Smooth muscle cell (in vitro differentiated cells): ENCODE results near the gene KCNQ1. TPM values are rescaled to one million over a fixed set of nuclear protein-coding genes. Genes with fewer than 3 reads are reported as not detected.

Source experiments
- DNase-seq: peaks from one replicate; lab custom pipeline; 2025; ENCODE audit not compliant: unreplicated experiment; lab: John Stamatoyannopoulos, UW
- H2AFZ ChIP-seq: fragments of 200-600 bp; sonication (generic); 2 replicates; pipeline ENCODE4 v1.6.0; 2016; ENCODE audit warnings: antibody characterized with exemption, low read depth, mild to moderate bottlenecking
- H3F3A ChIP-seq: fragments of 200-600 bp; sonication (generic); 2 replicates; pipeline ENCODE4 v1.6.0; 2017; ENCODE audit warnings: antibody characterized with exemption, low read depth
- H3K27ac ChIP-seq: fragments of 200-600 bp; sonication (generic); 2 replicates; pipeline ENCODE4 v1.5.1; 2016; ENCODE audit warnings: low read depth, mild to moderate bottlenecking
- H3K27me3 ChIP-seq: fragments of 200-600 bp; sonication (generic); 2 replicates; pipeline ENCODE4 v1.6.1; 2016; ENCODE audit warnings: low read depth, mild to moderate bottlenecking
- H3K36me3 ChIP-seq: fragments of 200-600 bp; sonication (generic); 2 replicates; pipeline ENCODE4 v1.5.1; 2016; ENCODE audit warnings: low read depth
- H3K4me1 ChIP-seq: fragments of 200-600 bp; sonication (generic); 2 replicates; pipeline ENCODE4 v1.5.1; 2016; ENCODE audit warnings: low read depth
- H3K4me2 ChIP-seq: fragments of 200-600 bp; sonication (generic); 2 replicates; pipeline ENCODE4 v1.6.0; 2016; ENCODE audit warnings: mild to moderate bottlenecking
- H3K4me3 ChIP-seq: fragments of 200-600 bp; sonication (generic); 2 replicates; pipeline ENCODE4 v1.5.1; 2016; ENCODE audit warnings: mild to moderate bottlenecking
- H3K79me2 ChIP-seq: fragments of 200-600 bp; sonication (generic); 2 replicates; pipeline ENCODE4 v1.6.0; 2016; ENCODE audit warnings: low read depth, mild to moderate bottlenecking
- H3K9ac ChIP-seq: fragments of 200-600 bp; sonication (generic); 2 replicates; pipeline ENCODE4 v1.6.0; 2016; ENCODE audit warnings: low read depth
- H3K9me3 ChIP-seq: fragments of 200-600 bp; sonication (generic); replicated peaks from 2 replicates; pipeline ENCODE4 v1.5.1; 2016; ENCODE audit warnings: low read depth
- H4K20me1 ChIP-seq: fragments of 200-600 bp; sonication (generic); 2 replicates; pipeline ENCODE4 v1.6.0; 2016; ENCODE audit warnings: low read depth
- WGBS: methylation state at CpG from one replicate; pipeline ENCODE4 v1.1.7; 2016; ENCODE audit warnings: low lambda C conversion rate; 5-methylcytosine and 5-hydroxymethylcytosine counted together
- polyA plus RNA-seq: library from polyadenylated mRNA; unstranded; fragments of >200 nt; fragmentation: Nextera tagmentation; extraction: Ambion mirVana; gene quantifications from 2 replicates; pipeline ENCODE4 v1.2.1, GENCODE V29; 2016
- total RNA-seq: library from RNA; depleted of rRNA; stranded (reverse); fragments of >200 nt; gene quantifications from 2 replicates; pipeline ENCODE4 v1.2.3, GENCODE V29; 2014
- TF ChIP-seq, protein P1 (sequence below): fragments of 200-600 bp; sonication (generic); IDR thresholded peaks from 2 replicates; pipeline ENCODE4 v1.5.1; 2017; ENCODE audit warnings: borderline replicate concordance, mild to moderate bottlenecking, antibody characterized with exemption; ENCODE audit not compliant: insufficient read depth, poor library complexity, severe bottlenecking

The KCNQ1 gene
- total and polyA plus RNA-seq, 2 experiments from 2014 or later: 1.3 to 2.3 TPM

DNA sequence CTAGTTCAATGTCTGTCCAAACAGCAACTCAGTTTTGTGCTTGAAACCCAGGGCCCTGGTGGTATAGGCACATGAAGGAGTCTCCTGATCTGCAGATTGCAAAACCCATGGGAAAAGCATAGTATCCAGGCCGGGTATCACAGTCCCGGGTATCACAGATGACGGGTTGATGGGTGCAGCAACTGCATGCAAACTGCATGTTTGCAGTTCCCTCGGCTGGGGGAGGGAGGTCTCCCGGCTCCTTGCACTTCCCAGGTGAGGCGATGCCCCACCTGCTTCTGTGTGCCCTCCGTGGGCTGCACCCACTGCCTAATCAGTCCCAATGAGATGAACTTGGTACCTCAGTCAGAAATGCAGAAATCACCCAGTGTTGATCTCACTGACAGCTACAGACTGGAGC is 53.9 kb downstream of the KCNQ1 start:
- H3K36me3 ChIP-seq: no peaks in the 10 kb centered on the region
- H2AFZ ChIP-seq: no peak overlapping the region
- no peak overlapping the region for H3K4me2 ChIP-seq
- no peaks in the 10 kb centered on the region for H4K20me1 ChIP-seq
- no peak overlapping the region for H3K9ac ChIP-seq
- H3F3A ChIP-seq: no peaks in the 10 kb centered on the region
- no peak overlapping the region for H3K4me3 ChIP-seq
- DNase-seq: no peak
- no peaks in the 10 kb centered on the region for H3K4me1 ChIP-seq
- H3K27ac ChIP-seq: no peak overlapping the region
- H3K27me3 ChIP-seq: peaks cover 13% of the 10 kb centered on the region
- H3K9me3 ChIP-seq: peaks cover 10% of the 10 kb centered on the region
- H3K79me2 ChIP-seq: no peaks in the 10 kb centered on the region
- TF ChIP-seq, protein P1, sequence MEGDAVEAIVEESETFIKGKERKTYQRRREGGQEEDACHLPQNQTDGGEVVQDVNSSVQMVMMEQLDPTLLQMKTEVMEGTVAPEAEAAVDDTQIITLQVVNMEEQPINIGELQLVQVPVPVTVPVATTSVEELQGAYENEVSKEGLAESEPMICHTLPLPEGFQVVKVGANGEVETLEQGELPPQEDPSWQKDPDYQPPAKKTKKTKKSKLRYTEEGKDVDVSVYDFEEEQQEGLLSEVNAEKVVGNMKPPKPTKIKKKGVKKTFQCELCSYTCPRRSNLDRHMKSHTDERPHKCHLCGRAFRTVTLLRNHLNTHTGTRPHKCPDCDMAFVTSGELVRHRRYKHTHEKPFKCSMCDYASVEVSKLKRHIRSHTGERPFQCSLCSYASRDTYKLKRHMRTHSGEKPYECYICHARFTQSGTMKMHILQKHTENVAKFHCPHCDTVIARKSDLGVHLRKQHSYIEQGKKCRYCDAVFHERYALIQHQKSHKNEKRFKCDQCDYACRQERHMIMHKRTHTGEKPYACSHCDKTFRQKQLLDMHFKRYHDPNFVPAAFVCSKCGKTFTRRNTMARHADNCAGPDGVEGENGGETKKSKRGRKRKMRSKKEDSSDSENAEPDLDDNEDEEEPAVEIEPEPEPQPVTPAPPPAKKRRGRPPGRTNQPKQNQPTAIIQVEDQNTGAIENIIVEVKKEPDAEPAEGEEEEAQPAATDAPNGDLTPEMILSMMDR: no peak
- 85% methylated on average over 7 of the region's 7 CpGs for WGBS

DNA sequence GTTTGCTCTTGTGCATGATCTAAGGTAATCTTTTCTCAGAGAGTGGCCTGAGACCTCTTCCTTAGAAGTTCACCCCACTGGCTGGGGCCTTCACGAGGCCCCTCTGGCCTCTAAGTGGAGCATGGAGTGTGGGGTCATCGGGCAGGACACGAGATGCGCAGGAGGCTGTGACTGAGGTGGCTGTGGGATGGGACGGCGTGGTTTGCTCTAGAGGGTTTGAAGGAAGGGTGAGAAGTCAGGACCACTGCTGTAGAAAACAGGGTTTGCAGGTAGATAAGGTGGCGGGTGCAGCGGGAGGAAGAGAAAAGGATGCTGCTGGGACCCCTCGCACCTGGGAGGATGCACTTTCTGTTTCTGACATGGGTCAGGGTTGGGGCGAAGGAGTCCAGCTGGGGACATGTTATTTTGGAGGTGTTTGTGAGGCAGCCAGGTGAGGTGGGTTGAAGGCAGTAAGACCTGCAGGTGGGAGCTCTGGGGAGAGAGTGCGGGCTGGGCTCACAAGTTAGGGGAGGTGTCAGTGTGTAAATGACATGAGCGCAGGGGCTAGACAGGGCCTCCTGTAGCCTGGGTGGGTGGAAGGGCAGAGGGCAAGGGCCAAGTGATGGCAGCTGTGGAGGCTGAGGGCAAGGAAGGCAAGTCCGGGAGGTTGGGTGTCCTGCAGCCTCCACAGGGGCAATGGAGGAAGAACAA is 62.5 kb downstream of the KCNQ1 start:
- TF ChIP-seq, protein P1: no peak

DNA sequence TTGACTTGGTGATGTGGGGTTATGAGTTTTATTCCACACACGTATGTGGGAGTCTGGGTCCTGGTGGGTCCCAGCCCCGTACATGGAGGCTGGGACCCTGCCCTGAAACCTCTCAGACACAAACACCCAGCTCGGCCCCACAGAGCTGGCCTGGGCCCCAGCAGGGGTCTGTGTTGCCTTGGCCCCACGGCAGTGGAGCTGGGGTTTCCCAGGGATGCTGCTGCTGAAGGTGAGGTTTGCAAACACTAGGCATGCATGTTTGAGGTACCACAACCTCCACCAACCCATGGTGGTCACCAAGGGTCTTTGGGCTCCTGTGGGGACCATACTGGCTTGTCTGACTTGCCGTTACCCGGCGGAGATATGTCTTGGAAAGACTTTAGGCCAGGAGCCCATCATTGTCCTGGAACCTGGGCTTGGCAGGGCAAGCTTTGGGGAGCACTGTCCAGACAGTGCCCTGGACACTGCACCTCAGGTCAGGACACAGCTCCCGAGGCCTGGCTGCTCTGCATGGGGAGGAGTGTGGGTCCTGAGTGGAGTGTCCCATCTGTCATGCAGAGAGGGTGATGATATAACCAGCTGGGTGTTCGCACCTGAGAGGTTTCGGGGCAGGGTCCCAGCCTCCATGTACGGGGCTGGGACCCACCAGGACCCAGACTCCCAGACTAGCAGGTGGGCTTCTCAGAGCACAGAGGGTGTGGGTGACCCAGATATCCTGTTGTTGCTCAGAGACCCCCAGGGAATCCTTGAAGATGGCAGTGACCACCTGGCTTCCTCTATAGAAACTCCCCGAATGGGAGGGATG is 63.3 kb downstream of the KCNQ1 start:
- WGBS: 87% methylated on average over 12 of the region's 12 CpGs
- Histone ChIP-seq H3K36me3 (no peaks in the 10 kb centered on the region), H3K4me3 (no peak overlapping the region), H4K20me1 (no peaks in the 10 kb centered on the region), H3K4me2 (no peak overlapping the region), H2AFZ (no peak overlapping the region), H3K9ac (no peak overlapping the region), H3K9me3 (no peaks in the 10 kb centered on the region), H3K27ac (no peak overlapping the region), H3K27me3 (peaks cover 59% of the 10 kb centered on the region), H3K4me1 (no peaks in the 10 kb centered on the region), H3K79me2 (no peaks in the 10 kb centered on the region), H3F3A (no peaks in the 10 kb centered on the region)
- TF ChIP-seq, protein P1: no peak
- no peak for DNase-seq

More for the DNA sequence above, 62.5 kb downstream of the KCNQ1 start:
- Histone ChIP-seq H3K27ac (no peak overlapping the region), H3K79me2 (no peaks in the 10 kb centered on the region), H3K9ac (no peak overlapping the region), H3F3A (no peaks in the 10 kb centered on the region), H3K36me3 (no peaks in the 10 kb centered on the region), H3K4me1 (no peaks in the 10 kb centered on the region), H2AFZ (no peak overlapping the region), H4K20me1 (no peaks in the 10 kb centered on the region), H3K27me3 (peaks cover 59% of the 10 kb centered on the region), H3K4me3 (no peak overlapping the region), H3K9me3 (peaks cover under 1% of the 10 kb centered on the region), H3K4me2 (no peak overlapping the region)
- DNase-seq: no peak
- 90% methylated on average over 12 of the region's 13 CpGs for WGBS
